ENCODE measurements around the gene LIN54. TPM values are rescaled to one million over a fixed set of nuclear protein-coding genes. Genes with fewer than 3 reads are reported as not detected.

Gene LIN54
- total and polyA plus RNA-seq, 9 of the 15 experiments (the other 6 are each of a cell fraction or from before 2014, with no cell fraction given) = 2.2 to 22.5 (median 15.8) TPM

DNA sequence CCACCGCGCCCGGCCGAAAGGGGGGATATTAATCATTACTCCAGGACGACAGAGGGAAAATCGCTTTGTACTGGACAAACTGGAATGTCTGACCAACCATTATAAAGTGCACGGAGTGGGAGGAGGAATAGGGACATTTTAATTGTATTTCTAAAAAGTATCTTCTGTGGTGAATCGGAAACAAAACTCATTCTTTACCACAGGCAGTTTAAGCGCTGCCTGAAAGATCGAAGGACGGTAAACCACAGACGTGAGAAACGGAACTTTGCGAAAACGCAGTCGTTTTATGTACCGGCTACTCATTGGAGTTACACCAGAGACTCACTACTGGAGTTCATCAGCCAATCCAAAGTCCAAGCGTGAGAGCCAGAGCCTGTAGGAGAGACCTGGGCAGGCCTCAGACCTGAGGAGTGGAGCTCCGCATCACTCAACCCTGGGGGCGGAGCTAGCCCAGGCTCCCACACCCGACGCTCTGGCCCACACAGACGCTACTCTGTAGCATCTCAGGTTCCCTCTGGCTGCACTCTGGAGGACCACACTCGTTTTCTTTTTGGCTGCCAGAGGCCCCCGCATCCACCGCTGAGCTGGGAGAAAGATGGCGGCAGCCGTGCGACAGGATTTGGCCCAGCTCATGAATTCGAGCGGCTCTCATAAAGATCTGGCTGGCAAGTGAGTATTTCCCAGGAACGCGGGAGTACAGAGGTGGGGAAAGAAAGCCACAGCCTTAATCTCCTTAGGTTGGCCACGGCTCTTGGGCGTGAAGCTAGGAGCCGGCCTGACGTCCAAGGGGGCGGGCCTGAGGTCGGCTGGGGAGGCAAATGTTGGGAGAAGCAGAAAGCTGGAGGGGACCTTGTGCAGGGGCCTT lies 24.2 kb upstream of the LIN54 start, which contains the start of gene COPS4 (continued):
- TF ChIP-seq, protein P1, sequence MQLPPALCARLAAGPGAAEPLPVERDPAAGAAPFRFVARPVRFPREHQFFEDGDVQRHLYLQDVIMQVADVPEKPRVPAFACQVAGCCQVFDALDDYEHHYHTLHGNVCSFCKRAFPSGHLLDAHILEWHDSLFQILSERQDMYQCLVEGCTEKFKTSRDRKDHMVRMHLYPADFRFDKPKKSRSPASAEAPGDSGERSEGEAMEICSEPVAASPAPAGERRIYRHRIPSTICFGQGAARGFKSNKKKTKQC (CRISPR knock-in tag; IDR thresholded peaks at IDR 0.05) = peak; percentile 61; the same call in 1 of the 2 replicates
- TF ChIP-seq, protein P2, sequence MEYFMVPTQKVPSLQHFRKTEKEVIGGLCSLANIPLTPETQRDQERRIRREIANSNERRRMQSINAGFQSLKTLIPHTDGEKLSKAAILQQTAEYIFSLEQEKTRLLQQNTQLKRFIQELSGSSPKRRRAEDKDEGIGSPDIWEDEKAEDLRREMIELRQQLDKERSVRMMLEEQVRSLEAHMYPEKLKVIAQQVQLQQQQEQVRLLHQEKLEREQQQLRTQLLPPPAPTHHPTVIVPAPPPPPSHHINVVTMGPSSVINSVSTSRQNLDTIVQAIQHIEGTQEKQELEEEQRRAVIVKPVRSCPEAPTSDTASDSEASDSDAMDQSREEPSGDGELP (CRISPR knock-in tag; IDR thresholded peaks at IDR 0.05; ENCODE audit: borderline replicate concordance) = peak; percentile 86
- TF ChIP-seq ZNF217 (CRISPR knock-in tag; IDR thresholded peaks at IDR 0.05) (no peak), NCOA2 (IDR thresholded peaks at IDR 0.05; ENCODE audit: partially characterized antibody in 2 of 2) (no peak), MAZ (CRISPR knock-in tag; conservative IDR thresholded peaks at IDR 0.05 in 1 of 2, IDR thresholded peaks at IDR 0.05 in 1 of 2) (peak; percentile 61 to 91), TAF9B (IDR thresholded peaks at IDR 0.05; ENCODE audit: partially characterized antibody) (peak; percentile 98), NR2C2 (CRISPR knock-in tag; IDR thresholded peaks at IDR 0.05) (no peak), NR2C2 (tag; IDR thresholded peaks at IDR 0.05) (peak; percentile 78), MTA3 (IDR thresholded peaks at IDR 0.05; ENCODE audit: borderline replicate concordance) (peak; percentile 95; the same call in 1 of the 2 replicates), ZFP1 (CRISPR knock-in tag; IDR thresholded peaks at IDR 0.05) (0 out of 2 replicates have a peak, but pooled peaks have one; percentile 7), RBFOX2 (IDR thresholded peaks at IDR 0.05; ENCODE audit: low read depth, low read length) (peak; percentile 87), RFX5 (IDR thresholded peaks at IDR 0.05; ENCODE audit: low read depth, low read length) (no peak), NR4A1 (CRISPR knock-in tag; IDR thresholded peaks at IDR 0.05) (no peak), NR4A1 (tag; IDR thresholded peaks at IDR 0.05) (no peak), POLR2A (conservative IDR thresholded peaks at IDR 0.05) (peak; percentile 95), TCF7 (IDR thresholded peaks at IDR 0.05; ENCODE audit: borderline replicate concordance) (no peak), ETV5 (CRISPR knock-in tag; IDR thresholded peaks at IDR 0.05; ENCODE audit: low read depth) (no peak; the same call in none of the 2 replicates), ZNF140 (CRISPR knock-in tag; IDR thresholded peaks at IDR 0.05) (no peak), WHSC1 (IDR thresholded peaks at IDR 0.05; ENCODE audit: low read length) (no peak)
- TF ChIP-seq, protein P3, sequence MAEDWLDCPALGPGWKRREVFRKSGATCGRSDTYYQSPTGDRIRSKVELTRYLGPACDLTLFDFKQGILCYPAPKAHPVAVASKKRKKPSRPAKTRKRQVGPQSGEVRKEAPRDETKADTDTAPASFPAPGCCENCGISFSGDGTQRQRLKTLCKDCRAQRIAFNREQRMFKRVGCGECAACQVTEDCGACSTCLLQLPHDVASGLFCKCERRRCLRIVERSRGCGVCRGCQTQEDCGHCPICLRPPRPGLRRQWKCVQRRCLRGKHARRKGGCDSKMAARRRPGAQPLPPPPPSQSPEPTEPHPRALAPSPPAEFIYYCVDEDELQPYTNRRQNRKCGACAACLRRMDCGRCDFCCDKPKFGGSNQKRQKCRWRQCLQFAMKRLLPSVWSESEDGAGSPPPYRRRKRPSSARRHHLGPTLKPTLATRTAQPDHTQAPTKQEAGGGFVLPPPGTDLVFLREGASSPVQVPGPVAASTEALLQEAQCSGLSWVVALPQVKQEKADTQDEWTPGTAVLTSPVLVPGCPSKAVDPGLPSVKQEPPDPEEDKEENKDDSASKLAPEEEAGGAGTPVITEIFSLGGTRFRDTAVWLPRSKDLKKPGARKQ (CRISPR knock-in tag; IDR thresholded peaks at IDR 0.05) = no peak
- TF ChIP-seq, protein P4, sequence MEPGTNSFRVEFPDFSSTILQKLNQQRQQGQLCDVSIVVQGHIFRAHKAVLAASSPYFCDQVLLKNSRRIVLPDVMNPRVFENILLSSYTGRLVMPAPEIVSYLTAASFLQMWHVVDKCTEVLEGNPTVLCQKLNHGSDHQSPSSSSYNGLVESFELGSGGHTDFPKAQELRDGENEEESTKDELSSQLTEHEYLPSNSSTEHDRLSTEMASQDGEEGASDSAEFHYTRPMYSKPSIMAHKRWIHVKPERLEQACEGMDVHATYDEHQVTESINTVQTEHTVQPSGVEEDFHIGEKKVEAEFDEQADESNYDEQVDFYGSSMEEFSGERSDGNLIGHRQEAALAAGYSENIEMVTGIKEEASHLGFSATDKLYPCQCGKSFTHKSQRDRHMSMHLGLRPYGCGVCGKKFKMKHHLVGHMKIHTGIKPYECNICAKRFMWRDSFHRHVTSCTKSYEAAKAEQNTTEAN (CRISPR knock-in tag; IDR thresholded peaks at IDR 0.05) = peak; percentile 65; the same call in 1 of the 2 replicates
- TF ChIP-seq, protein P5, sequence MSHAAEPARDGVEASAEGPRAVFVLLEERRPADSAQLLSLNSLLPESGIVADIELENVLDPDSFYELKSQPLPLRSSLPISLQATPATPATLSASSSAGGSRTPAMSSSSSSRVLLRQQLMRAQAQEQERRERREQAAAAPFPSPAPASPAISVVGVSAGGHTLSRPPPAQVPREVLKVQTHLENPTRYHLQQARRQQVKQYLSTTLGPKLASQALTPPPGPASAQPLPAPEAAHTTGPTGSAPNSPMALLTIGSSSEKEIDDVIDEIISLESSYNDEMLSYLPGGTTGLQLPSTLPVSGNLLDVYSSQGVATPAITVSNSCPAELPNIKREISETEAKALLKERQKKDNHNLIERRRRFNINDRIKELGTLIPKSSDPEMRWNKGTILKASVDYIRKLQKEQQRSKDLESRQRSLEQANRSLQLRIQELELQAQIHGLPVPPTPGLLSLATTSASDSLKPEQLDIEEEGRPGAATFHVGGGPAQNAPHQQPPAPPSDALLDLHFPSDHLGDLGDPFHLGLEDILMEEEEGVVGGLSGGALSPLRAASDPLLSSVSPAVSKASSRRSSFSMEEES (CRISPR knock-in tag; IDR thresholded peaks at IDR 0.05) = no peak
